Effector CD4-positive, alpha-beta T cell (primary cell): ENCODE measurements around the gene CNTNAP2.

Experiments
- DNase-seq: peaks from one replicate; pipeline ENCODE4 v3.0.0-alpha.2; 2020

CNTNAP2 gene

DNA sequence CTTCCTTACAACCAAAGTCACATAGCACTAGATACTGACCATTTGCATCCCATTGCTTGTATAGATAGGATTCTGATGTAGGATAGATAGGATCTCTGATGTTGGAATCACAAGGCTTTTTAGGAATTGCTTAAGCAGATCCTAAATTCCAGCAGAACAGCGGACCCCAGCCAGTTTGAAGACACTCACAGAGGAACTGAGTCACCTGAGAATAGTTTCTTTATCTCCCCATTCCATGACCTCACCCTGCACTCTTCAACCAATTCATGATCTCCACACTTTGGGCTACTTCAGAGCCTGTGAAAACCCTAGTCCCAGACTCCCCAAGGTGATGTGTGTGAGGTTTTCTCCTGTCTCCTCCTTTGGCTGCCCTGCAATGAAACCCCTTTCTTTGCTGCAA lies 179.4 kb downstream of the CNTNAP2 start:
- DNase-seq, result no peak

GRCh38 chr7:146314962-146315361 lies 198.4 kb downstream of the CNTNAP2 start:
- no peak for DNase-seq

DNA sequence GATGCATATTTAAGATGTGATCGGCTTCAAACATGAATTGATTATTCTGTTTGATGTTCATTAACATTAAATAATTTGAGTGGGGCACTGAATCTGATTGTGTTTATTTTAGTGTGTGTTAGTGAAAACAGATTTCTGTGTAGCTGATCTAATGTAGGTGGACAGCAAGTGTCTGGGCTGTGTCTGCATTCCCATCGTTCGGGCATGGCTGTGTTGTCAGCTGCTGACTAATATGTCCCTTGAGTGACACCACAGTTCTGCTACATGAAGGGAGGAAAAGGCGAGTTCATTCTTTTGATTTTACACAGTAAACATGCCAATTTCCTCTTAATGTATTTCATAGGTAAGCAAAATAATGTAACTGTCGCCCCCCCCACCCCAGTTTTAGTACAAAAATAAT lies 203.0 kb downstream of the CNTNAP2 start:
- no peak for DNase-seq

- DNase-seq, result no peak
Observed at GRCh38 chr7:146321301-146321700, 204.7 kb downstream of the CNTNAP2 start.

DNA sequence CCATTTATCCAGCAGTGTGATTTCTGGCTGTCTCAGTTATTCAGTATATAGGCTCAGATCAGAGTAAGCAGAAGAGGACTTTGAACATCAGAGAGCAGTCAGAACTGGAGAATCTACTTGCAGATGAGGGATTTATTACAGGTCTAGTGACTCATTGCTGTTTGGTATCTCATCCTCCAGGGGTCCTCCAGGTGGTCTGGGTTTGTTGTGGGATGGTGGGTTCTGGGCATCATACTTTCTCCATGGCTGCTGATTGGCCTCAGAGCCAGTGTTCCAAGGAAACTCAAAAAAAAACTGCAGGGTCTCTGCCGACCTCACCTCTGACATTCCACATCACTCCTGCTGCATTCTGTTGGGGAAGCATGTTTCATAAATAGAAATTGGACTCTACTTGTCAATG lies 214.8 kb downstream of the CNTNAP2 start:
- DNase-seq, result no peak

DNA sequence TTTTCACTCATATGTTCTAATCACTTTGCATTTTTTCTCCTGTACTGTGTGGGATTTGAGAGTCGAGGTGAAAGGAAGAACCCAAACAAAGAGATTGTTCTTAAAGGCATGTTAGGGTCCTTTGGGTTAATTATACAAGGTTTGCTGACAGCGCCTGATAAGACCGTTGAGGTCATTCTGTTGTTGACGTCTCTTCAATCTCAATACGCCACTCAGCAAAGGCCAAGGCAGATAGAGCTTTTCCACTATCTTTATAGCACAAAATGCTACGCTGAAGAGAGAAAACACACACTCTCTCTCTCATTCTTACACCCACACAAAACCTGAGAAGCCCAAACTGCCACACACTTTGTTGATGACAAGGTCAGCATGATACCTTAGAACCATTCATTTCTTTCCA lies 228.7 kb downstream of the CNTNAP2 start:
- DNase-seq, result no peak

- DNase-seq, result no peak
Observed at GRCh38 chr7:146346096-146346495, 229.5 kb downstream of the CNTNAP2 start.

DNA sequence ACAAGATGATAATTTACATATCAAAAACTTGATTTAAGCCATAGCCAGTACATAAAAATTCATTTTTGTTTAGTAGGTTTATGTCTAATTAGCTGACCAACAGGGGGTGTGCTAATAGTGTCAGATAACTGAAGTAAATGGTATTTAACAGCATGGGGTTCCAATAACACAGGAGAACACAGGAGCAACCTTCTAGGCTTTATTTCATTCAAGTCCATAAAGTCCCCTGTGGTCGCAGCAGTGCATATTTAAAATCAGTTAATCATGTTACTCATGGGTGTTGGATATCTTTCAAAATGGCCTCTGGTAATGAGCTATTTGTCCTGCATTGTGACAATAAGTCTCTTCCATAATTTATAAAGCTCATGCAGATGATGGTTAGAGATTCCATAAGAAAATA lies 238.6 kb downstream of the CNTNAP2 start:
- DNase-seq, result no peak

GRCh38 chr7:146359176-146359575 lies 242.6 kb downstream of the CNTNAP2 start:
- no peak for DNase-seq

DNA sequence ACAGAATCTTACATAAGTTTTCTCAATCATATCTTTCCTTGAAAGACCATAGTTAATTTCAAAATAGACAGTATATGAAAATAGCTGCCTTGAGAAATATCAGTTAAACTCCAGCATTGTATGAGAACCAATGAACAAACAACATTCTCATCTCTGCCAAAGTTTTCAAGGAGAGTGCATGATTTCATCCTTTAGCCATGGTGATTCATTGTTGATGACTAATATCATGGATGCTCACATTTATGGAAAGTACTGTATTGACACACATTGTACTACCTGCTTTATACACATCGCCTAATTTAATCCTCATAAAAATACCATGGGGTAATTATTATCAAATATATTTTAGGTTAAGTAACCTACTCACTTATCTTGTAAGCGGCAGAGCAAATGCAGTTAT lies 250.3 kb downstream of the CNTNAP2 start:
- no peak for DNase-seq

GRCh38 chr7:146370171-146370570 lies 253.6 kb downstream of the CNTNAP2 start:
- DNase-seq, result no peak

GRCh38 chr7:146375170-146375569 lies 258.6 kb downstream of the CNTNAP2 start:
- no peak for DNase-seq

GRCh38 chr7:146378196-146378595 lies 261.6 kb downstream of the CNTNAP2 start:
- no peak for DNase-seq

DNA sequence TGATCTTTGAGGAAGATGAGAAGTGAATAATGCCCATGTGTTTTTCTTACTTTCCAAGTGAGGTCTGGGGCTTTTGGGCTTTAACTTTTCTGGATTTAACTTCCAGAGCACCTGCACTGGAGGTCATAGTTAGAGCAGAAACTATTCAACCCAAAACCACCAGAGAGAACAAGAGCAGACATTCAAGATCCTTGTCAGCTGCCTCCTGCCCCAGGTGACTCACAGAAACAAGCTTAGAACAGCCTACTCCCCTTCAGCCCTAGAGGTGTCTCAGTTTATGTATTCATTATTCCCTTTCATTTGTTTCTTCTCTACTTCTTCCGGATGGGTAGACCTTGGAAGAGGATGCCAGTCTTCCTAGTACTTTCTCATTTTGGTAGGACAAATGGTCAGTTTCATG lies 270.5 kb downstream of the CNTNAP2 start:
- no peak for DNase-seq

GRCh38 chr7:146388928-146389327 lies 272.3 kb downstream of the CNTNAP2 start:
- DNase-seq, result no peak

DNA sequence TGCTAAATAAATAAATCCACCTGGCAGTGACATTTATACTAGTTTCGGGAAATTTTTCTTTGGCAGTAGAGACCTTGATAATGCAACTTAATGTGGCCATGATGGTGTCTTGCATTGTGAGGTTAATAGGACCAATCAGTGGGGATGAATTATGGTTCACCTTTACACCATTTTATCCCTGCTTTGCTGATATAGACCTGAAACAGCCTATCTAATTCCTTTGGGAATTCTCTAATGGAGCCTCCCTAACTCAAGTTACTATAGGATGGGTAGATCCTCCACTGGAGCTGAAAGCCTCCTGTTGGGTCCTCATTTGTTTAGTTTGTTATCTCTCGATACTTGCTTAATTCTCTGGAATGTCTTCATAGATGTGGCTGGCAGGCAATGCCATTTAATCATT lies 276.7 kb downstream of the CNTNAP2 start:
- no peak for DNase-seq

- no peak for DNase-seq
Observed at GRCh38 chr7:146397141-146397540, 280.5 kb downstream of the CNTNAP2 start.

- no peak for DNase-seq
Observed at GRCh38 chr7:146401939-146402338, 285.3 kb downstream of the CNTNAP2 start.

DNA sequence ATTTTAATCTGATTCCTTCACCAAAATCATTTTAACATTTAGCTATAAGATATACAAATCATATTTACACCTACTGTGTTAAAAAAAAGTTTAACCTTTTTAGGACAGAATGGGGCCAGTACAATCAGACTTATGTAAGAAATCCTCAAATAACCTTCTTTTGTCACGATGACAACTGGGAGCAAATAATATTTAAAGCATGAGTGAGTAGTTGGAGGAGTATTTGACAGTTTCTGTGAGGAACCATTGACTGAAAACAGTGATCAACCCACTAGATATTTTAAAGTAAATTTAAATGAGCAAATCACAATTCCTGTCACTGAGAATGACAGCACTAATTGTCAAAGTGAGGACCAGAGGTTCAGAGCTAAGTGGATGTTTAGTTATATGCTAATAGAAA lies 289.1 kb downstream of the CNTNAP2 start:
- DNase-seq, result no peak

DNA sequence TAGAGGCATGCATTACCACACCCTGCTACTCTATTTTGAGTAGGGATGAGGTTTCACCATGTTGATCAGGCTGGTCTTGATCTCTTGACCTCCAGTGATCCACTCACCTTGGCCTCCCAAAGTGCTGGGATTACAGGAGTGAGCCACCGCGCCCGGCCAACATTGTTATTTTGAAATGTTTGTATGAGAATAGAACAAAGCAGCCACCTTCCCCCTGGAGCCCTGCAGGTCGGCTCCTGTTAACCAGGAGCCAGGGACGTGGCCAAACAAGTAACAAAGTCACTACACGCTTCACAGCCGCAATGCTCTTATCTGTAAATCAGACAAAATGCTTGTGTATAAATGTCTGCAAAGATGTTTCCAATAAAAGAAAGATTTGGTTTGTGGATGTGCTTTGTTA lies 295.4 kb downstream of the CNTNAP2 start:
- no peak for DNase-seq

- no peak for DNase-seq
Observed at GRCh38 chr7:146412781-146413180, 296.2 kb downstream of the CNTNAP2 start.

GRCh38 chr7:146414373-146414772 lies 297.8 kb downstream of the CNTNAP2 start:
- no peak for DNase-seq

- no peak for DNase-seq
Observed at GRCh38 chr7:146414937-146415336, 298.3 kb downstream of the CNTNAP2 start.

GRCh38 chr7:146417176-146417575 lies 300.6 kb downstream of the CNTNAP2 start:
- DNase-seq, result no peak

DNA sequence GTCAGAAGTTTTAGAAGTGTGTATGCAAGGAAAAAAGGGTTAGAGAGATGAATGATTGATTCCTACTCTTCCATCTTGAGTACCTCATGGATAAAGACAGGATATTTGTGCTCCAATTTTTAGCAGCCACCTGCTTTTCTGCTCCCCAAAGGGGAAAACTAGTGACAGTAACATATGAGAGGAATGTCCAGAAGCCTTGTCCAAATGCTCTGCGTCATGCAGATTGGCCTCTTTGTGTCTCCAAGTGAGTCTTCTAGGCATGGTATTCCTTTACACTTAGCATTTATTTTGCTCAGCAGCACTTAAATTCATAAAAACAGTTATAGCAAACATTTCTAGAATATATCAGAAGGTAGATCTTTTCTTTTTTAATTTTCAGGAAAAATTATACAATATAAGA lies 306.8 kb downstream of the CNTNAP2 start:
- no peak for DNase-seq

DNA sequence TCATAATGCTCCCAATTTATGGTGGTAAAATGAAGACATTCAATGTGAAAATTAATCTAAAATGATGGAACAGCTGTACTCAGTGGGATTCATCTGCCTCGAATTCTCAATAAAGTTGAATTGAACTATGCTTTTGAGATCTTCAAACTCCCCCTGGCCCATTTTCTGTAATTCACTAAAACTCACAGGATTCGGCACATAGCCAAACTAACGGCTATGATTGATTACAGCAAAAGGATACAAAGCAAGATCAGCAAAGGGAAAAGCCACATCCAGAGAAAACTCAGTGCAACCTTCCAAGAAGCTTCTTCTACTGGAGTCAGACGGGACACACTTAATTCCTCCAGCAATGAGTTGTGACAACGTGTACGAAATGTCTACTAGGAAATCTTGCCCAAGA lies 307.5 kb downstream of the CNTNAP2 start:
- DNase-seq, result no peak
